Ectodermal cell (in vitro differentiated cells): ENCODE results near the gene BACH2.

Source experiments
- H3K27ac ChIP-seq: 2 replicates; pipeline ENCODE4 v1.7.0; 2013; ENCODE audit warnings: mild to moderate bottlenecking, low read depth, low read length; ENCODE audit not compliant: insufficient read depth, poor library complexity, severe bottlenecking
- H3K27me3 ChIP-seq: 2 replicates; pipeline ENCODE4 v1.7.0; 2013; ENCODE audit warnings: mild to moderate bottlenecking, low read length; ENCODE audit not compliant: insufficient read depth, control insufficient read depth, poor library complexity, severe bottlenecking
- H3K36me3 ChIP-seq: one replicate; pipeline ENCODE4 v1.7.0; 2013; ENCODE audit warnings: low read length; ENCODE audit not compliant: control insufficient read depth, insufficient read depth
- H3K4me1 ChIP-seq: one replicate; pipeline ENCODE4 v1.7.0; 2013; ENCODE audit warnings: low read length; ENCODE audit not compliant: control insufficient read depth, insufficient read depth
- H3K4me3 ChIP-seq: 2 replicates; pipeline ENCODE4 v1.7.0; 2013; ENCODE audit warnings: low read depth, low read length, control low read depth; ENCODE audit not compliant: insufficient read depth
- H3K9me3 ChIP-seq: 2 replicates; pipeline ENCODE4 v1.7.0; 2013; ENCODE audit warnings: mild to moderate bottlenecking, low read length, moderate library complexity; ENCODE audit not compliant: control insufficient read depth
- WGBS, 2 experiments: methylation state at CpG; one replicate each; pipeline ENCODE4 v1.1.7; 2013; ENCODE audit warnings: missing lambda C conversion rate in 2 of 2; 5-methylcytosine and 5-hydroxymethylcytosine counted together

BACH2 gene

DNA sequence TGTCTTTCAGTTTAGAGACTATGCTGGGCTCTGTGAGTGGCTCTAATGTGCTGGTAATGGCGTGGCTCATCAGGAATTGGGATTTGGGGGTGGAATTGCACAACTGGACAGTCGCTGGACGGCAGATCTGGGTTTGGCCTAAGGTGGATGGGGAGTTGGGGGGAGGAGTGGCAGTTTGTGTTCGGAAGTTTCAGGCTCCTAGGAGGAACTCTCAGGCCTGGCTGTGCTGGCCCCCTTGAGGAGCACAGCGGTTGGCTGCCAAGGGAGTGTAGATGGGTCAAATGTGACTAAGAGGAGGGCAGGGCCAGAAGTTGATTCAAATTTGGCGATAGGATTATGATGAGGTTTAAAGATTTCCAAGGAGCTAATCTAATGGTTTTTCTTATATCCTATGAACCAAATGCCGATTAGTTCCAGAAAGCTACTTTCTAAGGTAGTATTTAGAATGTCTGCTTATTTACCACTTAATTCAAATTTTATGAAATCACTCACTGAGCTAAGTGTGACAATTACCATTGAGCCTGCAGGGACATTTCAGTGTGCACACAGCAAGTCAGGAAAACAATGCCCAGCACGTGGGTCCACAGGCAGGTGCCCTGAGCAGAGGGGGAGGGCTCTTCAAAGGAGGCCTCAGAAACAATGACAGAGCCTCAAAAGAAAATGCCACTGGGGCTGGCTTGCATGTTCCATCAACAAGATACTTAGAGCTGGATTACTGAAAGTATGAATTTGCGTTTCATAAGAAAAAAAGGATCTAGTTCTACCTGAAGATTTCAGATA is 291.4 kb downstream of the BACH2 start:
- Histone ChIP-seq H3K4me1 (peaks cover 11% of the 10 kb centered on the region), H3K36me3 (peaks cover 5% of the 10 kb centered on the region), H3K27me3 (no peaks in the 10 kb centered on the region), H3K27ac (no peak overlapping the region), H3K4me3 (no peak overlapping the region), H3K9me3 (no peaks in the 10 kb centered on the region)
- WGBS, 2 experiments, result 71 to 74% methylated on average over 8 of the region's 9 CpGs

DNA sequence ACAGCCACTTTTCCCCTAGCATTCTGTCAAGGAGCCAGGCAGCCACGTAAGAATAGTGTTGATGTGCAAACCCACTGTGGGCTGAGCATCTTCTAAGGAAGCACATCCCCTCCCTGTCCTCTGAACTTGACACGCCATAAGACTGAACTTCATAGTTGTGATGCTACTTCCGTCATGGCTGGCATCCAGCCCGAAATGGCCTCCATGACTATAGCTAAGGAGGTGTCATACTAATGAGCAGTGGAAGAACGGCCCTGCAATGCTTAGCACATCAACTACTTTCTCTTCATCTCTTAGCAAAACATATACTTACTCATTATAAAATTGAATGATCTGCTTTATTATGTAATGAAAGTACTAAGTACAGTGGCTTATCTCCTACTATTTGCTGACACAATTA is 292.1 kb downstream of the BACH2 start:
- Histone ChIP-seq H3K4me1 (peaks cover 11% of the 10 kb centered on the region), H3K4me3 (no peak overlapping the region), H3K9me3 (no peaks in the 10 kb centered on the region), H3K27ac (no peak overlapping the region), H3K27me3 (no peaks in the 10 kb centered on the region), H3K36me3 (peaks cover 5% of the 10 kb centered on the region)
- WGBS, 2 experiments, result 92 to 95% methylated on average over 5 of the region's 5 CpGs

DNA sequence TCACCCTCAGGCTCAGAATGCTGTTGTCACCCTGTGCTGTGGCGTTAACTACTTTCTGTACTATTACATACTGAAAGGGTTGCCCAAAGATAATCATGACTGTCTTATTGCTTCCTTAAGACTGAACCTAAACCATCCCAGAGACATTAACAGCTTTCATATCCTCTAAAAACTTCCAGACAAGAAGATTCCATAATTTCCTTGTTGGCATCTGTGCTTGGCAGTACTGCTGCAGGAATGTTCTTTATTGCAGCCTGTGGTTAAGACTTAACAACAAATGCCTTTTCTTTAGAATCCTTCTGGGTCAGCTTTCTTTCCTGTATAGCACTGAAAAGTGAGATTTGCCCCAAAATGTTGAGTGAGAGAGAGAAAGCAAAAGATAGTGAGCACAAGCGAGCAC is 292.7 kb downstream of the BACH2 start:
- 97 to 98% methylated on average over 2 of the region's 2 CpGs for WGBS, 2 experiments

DNA sequence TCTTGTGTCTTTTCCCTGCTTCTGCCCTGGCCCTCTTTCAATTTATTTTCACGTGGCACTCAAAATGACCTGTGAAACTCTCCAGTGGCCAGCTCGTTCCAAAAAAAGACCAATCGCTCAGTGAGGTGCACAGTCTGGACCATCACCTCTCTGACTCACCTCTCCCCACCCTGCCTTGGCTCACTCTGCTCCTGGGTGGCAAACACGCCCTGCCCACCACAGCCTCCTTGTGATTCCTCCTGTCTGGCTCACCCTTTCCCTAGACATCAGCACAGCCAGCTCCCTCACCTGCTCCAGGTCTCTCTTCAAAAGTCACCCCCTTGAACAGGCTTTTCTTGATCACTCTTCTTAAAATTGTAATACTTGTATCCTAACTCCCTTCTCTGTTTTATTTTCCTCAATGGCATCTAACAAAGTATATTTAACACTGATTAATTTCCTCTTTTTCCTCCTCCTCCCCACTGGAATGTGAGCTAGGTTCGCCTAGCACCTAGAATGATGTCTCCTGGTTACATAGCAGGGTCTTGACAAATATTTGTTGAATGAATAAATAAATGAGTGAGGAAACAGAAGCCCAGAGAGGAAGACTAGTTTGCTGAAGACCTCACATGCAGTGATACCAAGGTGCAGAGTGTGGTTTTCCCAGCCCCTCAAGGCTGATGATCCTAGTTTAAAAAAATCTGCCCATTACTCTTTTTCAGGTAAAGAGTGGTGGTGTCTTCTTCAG is 293.4 kb downstream of the BACH2 start:
- no peak overlapping the region for H3K27ac ChIP-seq
- H3K4me3 ChIP-seq, result no peak overlapping the region
- no peaks in the 10 kb centered on the region for H3K27me3 ChIP-seq
- peaks cover 11% of the 10 kb centered on the region for H3K4me1 ChIP-seq
- peaks cover 5% of the 10 kb centered on the region for H3K36me3 ChIP-seq
- no peaks in the 10 kb centered on the region for H3K9me3 ChIP-seq
- WGBS, 2 experiments, result 92 to 95% methylated on average over 5 of the region's 5 CpGs

More for the DNA sequence above, 292.7 kb downstream of the BACH2 start:
- peaks cover 11% of the 10 kb centered on the region for H3K4me1 ChIP-seq
- peaks cover 5% of the 10 kb centered on the region for H3K36me3 ChIP-seq
- no peak overlapping the region for H3K4me3 ChIP-seq
- H3K27ac ChIP-seq, result no peak overlapping the region
- H3K9me3 ChIP-seq, result no peaks in the 10 kb centered on the region
- H3K27me3 ChIP-seq, result no peaks in the 10 kb centered on the region

DNA sequence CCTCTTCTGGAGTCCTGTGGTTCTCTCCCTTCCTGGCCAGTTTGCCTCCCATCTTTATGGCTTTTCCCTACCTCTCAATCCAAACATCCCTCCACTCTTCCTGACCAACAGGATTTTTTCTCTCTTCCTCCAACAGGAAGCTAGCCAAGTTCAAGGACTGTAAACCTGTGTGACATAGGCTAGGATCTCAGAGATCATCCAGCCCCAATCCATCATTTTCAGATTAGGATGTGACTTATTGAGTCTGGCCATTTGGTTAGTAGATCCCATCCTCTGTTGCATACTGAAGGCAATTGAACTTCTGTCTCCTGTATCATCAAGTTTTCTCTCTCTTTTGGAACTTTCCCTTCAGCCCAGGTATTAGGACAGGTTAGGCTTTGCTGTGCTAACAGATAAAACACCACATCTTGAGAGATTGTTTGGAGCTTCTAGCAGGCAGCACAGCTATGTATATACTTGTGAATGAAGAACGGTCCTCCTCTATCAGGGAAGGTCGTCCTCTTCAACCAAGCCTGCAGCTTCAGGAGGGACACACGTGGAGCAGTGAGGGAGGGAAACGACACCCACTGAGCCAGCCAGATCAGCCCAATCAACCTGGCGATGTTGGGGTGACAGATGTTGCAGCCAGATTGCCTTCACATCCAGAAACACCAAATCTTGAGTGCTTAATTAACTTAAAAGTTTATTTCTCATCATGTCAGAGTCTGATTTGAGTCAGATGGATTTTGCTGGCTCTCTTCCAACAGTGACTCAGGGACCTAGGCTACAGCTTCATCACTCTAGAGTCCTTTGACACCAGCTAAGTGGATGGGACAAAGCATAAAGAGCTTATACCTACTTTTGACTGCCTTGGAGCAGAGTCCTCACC is 295.5 kb downstream of the BACH2 start:
- 91 to 94% methylated on average over 5 of the region's 5 CpGs for WGBS, 2 experiments
- no peaks in the 10 kb centered on the region for H3K36me3 ChIP-seq
- no peaks in the 10 kb centered on the region for H3K9me3 ChIP-seq
- no peak overlapping the region for H3K4me3 ChIP-seq
- no peak overlapping the region for H3K27ac ChIP-seq
- H3K4me1 ChIP-seq, result peaks cover 11% of the 10 kb centered on the region
- no peaks in the 10 kb centered on the region for H3K27me3 ChIP-seq

DNA sequence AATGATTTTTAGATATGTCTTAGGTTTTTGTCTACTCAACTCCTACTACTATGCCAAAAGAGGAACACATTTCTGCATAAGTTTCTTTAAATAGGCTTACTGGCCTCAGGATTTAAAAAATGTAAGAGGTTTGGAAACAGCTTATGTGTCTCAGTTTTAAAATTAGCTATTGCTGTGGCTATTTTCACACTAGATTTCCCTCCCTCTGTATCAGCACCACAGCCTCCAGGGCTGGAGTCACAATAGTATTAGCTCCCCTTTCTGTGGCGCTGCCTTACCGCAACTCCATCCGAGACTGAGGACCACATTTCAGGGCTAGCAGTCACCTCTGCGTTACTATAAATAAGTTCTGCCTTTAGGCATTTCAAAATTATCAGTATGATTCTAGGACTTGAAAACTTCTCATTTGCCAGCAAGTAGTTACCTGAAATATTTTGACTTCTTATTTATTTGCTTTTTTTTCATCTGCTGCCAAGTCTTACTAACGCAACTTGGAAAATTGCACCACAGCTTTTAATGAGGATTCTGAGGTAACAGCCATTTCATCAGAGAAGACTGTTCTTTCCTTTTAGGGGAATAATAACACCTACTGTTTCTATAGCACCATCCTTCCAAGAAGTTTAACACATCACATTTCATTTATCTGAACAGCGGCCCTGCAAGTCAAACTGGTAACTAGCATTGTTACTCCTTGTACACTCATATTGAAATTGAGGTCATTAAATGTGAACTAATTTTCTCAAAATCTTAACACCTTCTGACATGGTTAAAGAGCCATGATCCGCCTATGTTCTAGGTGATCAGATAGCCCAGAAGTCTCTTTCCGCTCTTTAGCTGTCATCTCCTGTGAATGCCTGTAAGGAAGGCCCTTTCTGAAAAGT is 296.5 kb downstream of the BACH2 start:
- H3K27me3 ChIP-seq, result no peaks in the 10 kb centered on the region
- no peak overlapping the region for H3K4me3 ChIP-seq
- peaks cover 5% of the 10 kb centered on the region for H3K4me1 ChIP-seq
- 94% methylated on average over 8 of the region's 8 CpGs for WGBS, 2 experiments
- H3K27ac ChIP-seq, result no peak overlapping the region
- no peaks in the 10 kb centered on the region for H3K9me3 ChIP-seq
- H3K36me3 ChIP-seq, result no peaks in the 10 kb centered on the region

DNA sequence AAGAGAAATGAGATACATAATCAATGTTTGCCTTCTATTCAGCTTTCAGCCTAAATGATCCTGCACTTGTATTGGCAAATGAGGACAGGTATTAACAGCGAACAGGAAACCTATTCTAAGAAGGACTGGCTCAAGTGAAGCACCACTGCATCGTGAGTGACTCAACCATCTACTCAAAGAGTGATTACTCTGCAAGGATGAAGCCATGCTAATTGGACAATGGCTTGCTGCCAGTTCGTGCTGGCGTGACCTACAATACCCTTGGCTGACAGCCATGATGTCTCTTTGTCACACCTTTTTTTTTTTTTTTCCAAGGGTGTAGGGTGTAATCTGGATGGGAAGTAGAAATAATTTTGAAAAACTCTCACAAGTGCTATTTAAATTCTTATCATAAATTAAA is 297.5 kb downstream of the BACH2 start:
- 87 to 90% methylated on average over 4 of the region's 4 CpGs for WGBS, 2 experiments
- Histone ChIP-seq H3K27me3 (no peaks in the 10 kb centered on the region), H3K36me3 (no peaks in the 10 kb centered on the region), H3K4me1 (no peaks in the 10 kb centered on the region), H3K9me3 (no peaks in the 10 kb centered on the region), H3K27ac (no peak overlapping the region), H3K4me3 (no peak overlapping the region)

DNA sequence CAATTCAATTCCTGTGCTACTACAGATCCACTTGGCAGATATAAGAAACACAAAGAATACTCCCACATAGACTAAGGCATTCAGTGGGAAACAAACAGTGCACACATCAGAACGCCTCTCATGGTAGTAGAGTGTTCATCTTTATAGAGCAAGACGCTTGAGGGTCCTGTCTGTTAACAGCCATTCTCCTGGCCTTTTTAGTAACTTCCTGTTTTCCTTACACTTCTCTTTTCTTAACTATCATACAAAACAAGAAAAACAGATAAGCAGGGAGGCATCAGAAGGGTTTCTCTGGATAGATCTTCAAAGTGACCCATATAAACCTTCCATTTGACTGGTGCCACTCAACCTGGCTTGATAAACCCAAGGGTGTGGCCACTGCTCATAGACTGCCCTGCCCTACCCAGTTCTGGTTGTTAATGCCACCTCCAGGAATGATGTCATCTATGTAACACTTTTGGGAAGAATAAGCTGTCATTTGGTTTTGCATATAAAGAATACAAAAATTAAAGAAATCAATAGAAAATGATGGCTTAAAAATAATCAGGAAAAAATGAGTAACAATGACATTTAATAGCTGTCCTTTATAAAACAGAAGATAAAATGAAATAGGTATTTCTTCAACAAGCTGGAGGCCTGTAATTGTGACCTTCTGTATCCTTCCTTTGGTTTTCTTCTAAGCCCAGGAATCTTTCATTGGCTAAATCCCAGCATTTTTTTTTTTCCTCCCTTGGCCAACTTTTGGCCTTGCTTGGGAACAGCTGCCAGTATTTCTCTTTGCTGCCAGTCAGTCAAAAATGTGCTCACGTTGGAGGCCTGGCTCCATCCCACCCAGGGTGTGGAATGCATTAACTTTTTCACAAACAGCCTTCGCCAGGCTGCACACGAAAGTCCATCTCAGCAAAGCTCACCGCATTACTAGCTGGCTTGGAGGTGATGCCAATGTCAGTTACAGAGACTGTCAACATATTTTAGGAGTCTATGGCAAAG is 298.9 kb downstream of the BACH2 start:
- WGBS, 2 experiments, result 93 to 94% methylated on average over 6 of the region's 6 CpGs
- Histone ChIP-seq H3K9me3 (no peaks in the 10 kb centered on the region), H3K27ac (no peak overlapping the region), H3K27me3 (no peaks in the 10 kb centered on the region), H3K36me3 (no peaks in the 10 kb centered on the region), H3K4me3 (no peak overlapping the region), H3K4me1 (no peaks in the 10 kb centered on the region)

DNA sequence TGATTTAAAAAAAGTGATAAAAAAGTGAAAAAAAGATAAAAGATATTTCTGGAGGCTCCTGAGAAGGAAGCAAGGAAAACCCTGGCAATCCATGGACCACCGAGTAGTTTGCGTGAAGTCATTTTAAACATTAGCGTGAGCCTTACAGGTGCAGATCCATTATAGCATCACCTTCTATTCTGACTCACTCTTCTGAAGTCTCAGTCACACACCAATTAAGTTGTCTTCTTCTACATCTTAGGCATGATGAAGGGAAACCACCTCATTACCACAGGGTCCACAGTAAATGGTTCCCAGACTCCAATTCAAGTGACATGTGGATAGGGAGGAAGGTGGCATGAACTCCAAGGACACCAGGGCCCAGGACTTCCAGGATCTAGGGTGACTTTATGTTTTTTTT is 303.2 kb downstream of the BACH2 start:
- Histone ChIP-seq H3K36me3 (no peaks in the 10 kb centered on the region), H3K4me1 (no peaks in the 10 kb centered on the region), H3K27ac (no peak overlapping the region), H3K9me3 (no peaks in the 10 kb centered on the region), H3K4me3 (no peak overlapping the region), H3K27me3 (no peaks in the 10 kb centered on the region)
- 92 to 96% methylated on average over 3 of the region's 3 CpGs for WGBS, 2 experiments
